Prostate gland (tissue), 2 donors: Measurements from ENCODE around the gene CCDC121.

Source experiments
- POLR2A ChIP-seq: fragments of 450-650 bp; IDR thresholded peaks from one replicate; pipeline ENCODE4 v1.6.1; 2016; ENCODE audit warnings: antibody characterized with exemption, mild to moderate bottlenecking
- POLR2AphosphoS5 ChIP-seq: sonication (generic); formaldehyde crosslinking; IDR thresholded peaks from one replicate; pipeline ENCODE4 v1.6.1; 2017; ENCODE audit warnings: antibody characterized with exemption
- TF ChIP-seq, protein P1 (sequence below), 4 experiments: fragments of 200-600 bp in 2 of 4; fragments of 450-650 bp in 2 of 4; sonication (generic) in 2 of 4; IDR thresholded peaks; 1 replicate in 3 of 4; 2 replicates in 1 of 4; pipeline ENCODE4 v1.5.1; 2016 to 2019; ENCODE audit warnings: antibody characterized with exemption in 4 of 4, mild to moderate bottlenecking in 2 of 4, moderate library complexity in 2 of 4

DNA sequence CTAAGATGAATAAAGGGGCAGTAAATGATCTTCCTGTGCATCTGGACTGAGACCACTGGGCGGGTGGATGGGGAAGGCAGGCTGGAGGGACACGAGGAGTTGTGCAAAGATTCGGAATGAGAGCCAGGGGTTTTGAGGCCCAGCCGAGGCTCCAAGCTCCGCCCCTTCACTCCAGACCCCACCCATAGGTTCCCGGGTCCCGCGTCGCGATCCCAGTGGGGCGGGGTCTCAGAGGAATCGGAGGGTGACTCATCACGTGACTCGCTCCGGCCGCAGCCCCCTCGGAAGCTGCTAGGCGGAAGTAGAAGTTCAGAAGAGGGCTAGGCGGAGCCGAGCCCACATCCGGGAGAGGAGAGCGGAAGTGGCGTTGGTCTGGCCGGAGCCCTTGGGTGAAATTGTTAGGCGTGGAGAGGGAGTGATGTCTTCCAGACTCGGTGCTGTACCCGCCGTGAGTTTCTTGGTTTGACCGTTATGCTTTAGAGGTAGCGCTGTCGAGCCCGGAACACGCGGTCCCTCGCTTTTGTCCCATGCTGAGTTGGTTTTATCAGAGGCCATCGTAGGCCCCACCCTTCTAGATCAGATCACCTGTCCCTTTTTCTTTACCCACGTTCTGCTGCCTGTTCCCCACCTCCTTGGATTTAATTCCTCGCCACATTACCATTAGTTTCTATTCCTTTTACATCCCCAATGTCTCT lies 46.0 kb downstream of the CCDC121 start, which contains the start of gene ZNF512:
- TF ChIP-seq, protein P1, sequence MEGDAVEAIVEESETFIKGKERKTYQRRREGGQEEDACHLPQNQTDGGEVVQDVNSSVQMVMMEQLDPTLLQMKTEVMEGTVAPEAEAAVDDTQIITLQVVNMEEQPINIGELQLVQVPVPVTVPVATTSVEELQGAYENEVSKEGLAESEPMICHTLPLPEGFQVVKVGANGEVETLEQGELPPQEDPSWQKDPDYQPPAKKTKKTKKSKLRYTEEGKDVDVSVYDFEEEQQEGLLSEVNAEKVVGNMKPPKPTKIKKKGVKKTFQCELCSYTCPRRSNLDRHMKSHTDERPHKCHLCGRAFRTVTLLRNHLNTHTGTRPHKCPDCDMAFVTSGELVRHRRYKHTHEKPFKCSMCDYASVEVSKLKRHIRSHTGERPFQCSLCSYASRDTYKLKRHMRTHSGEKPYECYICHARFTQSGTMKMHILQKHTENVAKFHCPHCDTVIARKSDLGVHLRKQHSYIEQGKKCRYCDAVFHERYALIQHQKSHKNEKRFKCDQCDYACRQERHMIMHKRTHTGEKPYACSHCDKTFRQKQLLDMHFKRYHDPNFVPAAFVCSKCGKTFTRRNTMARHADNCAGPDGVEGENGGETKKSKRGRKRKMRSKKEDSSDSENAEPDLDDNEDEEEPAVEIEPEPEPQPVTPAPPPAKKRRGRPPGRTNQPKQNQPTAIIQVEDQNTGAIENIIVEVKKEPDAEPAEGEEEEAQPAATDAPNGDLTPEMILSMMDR (IDR thresholded peaks at IDR 0.05): peak in 1 of 4 experiments; percentile 10
- TF ChIP-seq POLR2A: peak; percentile 35
- peak; percentile 90 for TF ChIP-seq POLR2AphosphoS5
